HEK293 (cell line): ENCODE results near the gene SERPINB5.

Source experiments
- CTCF ChIA-PET: fragments of 350-600 bp; formaldehyde crosslinking; extraction: SDS; loops from one replicate; lab custom pipeline; 2021; ENCODE audit warnings: antibody characterized with exemption; lab: Yijun Ruan, JAX
- POLR2A ChIA-PET: fragments of 300-600 bp; formaldehyde crosslinking; extraction: SDS; loops from one replicate; lab custom pipeline; 2020; ENCODE audit warnings: antibody characterized with exemption, inconsistent platforms; lab: Yijun Ruan, JAX
- H3K27ac ChIP-seq: fragments of 200-500 bp; sonication (Bioruptor generic); 2 replicates; pipeline ENCODE4 v1.5.1; 2014; ENCODE audit warnings: low read depth, low read length, control low read depth, inconsistent platforms; ENCODE audit errors: extremely low read depth
- H3K36me3 ChIP-seq, 2 experiments: fragments of 200-500 bp in 1 of 2; sonication (Bioruptor generic) in 1 of 2; 1 replicate in 1 of 2; 2 replicates in 1 of 2; pipeline ENCODE4 v1.5.1; 2014 to 2017; ENCODE audit warnings: inconsistent platforms in 2 of 2, low read length in 2 of 2; ENCODE audit not compliant: control insufficient read depth in 2 of 2, insufficient read depth in 1 of 2
- H3K4me1 ChIP-seq: fragments of 200-500 bp; sonication (Bioruptor generic); 2 replicates; pipeline ENCODE4 v1.5.1; 2014; ENCODE audit warnings: mild to moderate bottlenecking, low read length, inconsistent platforms; ENCODE audit not compliant: control insufficient read depth, insufficient read depth
- H3K4me3 ChIP-seq: 2 replicates; pipeline ENCODE4 v1.5.1; 2011; ENCODE audit warnings: low read depth, mild to moderate bottlenecking, control low read depth, low read length, moderate library complexity
- H3K9me3 ChIP-seq: fragments of 200-500 bp; sonication (Bioruptor generic); 2 replicates; pipeline ENCODE4 v1.5.1; 2014; ENCODE audit warnings: low read depth, low read length, inconsistent platforms; ENCODE audit not compliant: control insufficient read depth, insufficient read depth
- HOXD13 ChIP-seq: sonication (generic); formaldehyde crosslinking; IDR thresholded peaks from 2 replicates; pipeline ENCODE4 v1.8.0; 2022; ENCODE audit warnings: missing genetic modification reagents, borderline replicate concordance
- SCRT1 ChIP-seq: fragments of 450-650 bp; formaldehyde crosslinking; IDR thresholded peaks from 2 replicates; pipeline ENCODE4 v1.5.1; 2016; ENCODE audit warnings: missing biosample characterization, missing genetic modification characterization, borderline replicate concordance
- SCRT2 ChIP-seq: fragments of 450-650 bp; formaldehyde crosslinking; IDR thresholded peaks from 2 replicates; pipeline ENCODE4 v1.5.1; 2016; ENCODE audit warnings: missing biosample characterization, missing genetic modification characterization
- SETDB1 ChIP-seq: IDR thresholded peaks from one replicate; pipeline ENCODE4 v1.6.1; 2017; ENCODE audit warnings: mild to moderate bottlenecking, low read length, moderate library complexity, mixed read lengths; ENCODE audit not compliant: insufficient read length
- ZNF19 ChIP-seq: fragments of 450-650 bp; formaldehyde crosslinking; IDR thresholded peaks from 2 replicates; pipeline ENCODE4; 2016; ENCODE audit warnings: missing biosample characterization, missing genetic modification characterization, low read depth
- ZNF48 ChIP-seq: fragments of 450-650 bp; formaldehyde crosslinking; IDR thresholded peaks from 2 replicates; pipeline ENCODE4 v1.5.1; 2016; ENCODE audit warnings: missing biosample characterization, missing genetic modification characterization
- ZNF654 ChIP-seq: fragments of 450-650 bp; formaldehyde crosslinking; IDR thresholded peaks from 2 replicates; pipeline ENCODE4 v1.5.1; 2016; ENCODE audit warnings: low read depth, missing biosample characterization, missing genetic modification characterization
- ZNF707 ChIP-seq: fragments of 450-650 bp; formaldehyde crosslinking; IDR thresholded peaks from 2 replicates; pipeline ENCODE4 v1.5.1; 2016; ENCODE audit warnings: missing biosample characterization, missing genetic modification characterization
- ZNF830 ChIP-seq: fragments of 450-650 bp; IDR thresholded peaks from 2 replicates; pipeline ENCODE4 v1.5.0; 2018; ENCODE audit warnings: missing biosample characterization, missing genetic modification characterization, low read depth, mild to moderate bottlenecking, moderate library complexity
- TF ChIP-seq, protein P1 (sequence below): fragments of 450-650 bp; formaldehyde crosslinking; IDR thresholded peaks from 2 replicates; pipeline ENCODE4 v1.5.1; 2016; ENCODE audit warnings: missing biosample characterization, missing genetic modification characterization
- TF ChIP-seq, protein P2 (sequence below): fragments of 450-650 bp; formaldehyde crosslinking; conservative IDR thresholded peaks from 2 replicates; pipeline ENCODE4 v1.5.1; 2016; ENCODE audit warnings: low read depth, missing biosample characterization, missing genetic modification characterization
- TF ChIP-seq, protein P3 (sequence below): fragments of 450-650 bp; formaldehyde crosslinking; IDR thresholded peaks from 2 replicates; pipeline ENCODE4 v1.5.1; 2016; ENCODE audit warnings: missing biosample characterization, missing genetic modification characterization
- TF ChIP-seq, protein P4 (sequence below): fragments of 450-650 bp; IDR thresholded peaks from 2 replicates; pipeline ENCODE4 v1.5.1; 2018; ENCODE audit warnings: missing biosample characterization, mild to moderate bottlenecking, missing genetic modification characterization

The SERPINB5 gene

DNA sequence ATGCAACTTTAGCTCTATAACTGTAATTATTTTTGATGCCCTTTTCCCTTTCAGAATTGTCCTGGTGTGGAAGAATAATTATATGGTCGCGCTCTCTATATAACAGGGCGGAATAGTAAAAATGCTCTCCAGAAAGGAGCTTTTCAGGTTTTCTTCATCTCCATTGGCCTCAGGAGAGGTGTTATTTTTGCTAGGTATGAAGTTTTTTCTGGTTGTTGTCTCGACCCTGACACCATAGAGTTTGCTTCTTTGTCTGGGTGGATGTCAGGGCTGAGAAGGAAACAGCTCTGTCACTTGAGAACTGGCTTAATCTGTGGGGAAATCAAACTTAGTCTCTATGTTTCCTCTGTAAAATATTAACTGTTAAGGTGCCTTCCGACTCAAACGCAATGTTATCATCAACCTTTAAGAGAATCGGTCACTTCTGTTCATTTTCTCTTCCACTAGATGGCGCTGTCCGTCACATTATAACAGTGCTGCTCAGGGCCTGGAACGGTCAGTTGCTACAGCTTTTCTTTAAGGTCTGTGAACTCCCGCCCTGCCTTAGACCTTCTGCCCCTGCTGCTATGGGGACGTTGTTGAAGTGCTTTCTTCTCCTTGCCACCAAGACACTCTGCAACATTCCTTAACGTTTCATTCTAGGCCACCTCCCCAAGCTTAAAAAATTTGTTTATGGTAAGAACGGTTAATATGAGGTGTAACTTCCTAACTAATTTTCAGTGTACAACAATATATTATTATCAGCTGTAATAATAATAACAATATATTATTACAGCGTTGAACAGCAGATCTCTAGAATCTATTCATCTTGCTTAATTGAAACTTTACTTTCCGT, 41.6 kb downstream of the SERPINB5 start:
- TF ChIP-seq, protein P1, sequence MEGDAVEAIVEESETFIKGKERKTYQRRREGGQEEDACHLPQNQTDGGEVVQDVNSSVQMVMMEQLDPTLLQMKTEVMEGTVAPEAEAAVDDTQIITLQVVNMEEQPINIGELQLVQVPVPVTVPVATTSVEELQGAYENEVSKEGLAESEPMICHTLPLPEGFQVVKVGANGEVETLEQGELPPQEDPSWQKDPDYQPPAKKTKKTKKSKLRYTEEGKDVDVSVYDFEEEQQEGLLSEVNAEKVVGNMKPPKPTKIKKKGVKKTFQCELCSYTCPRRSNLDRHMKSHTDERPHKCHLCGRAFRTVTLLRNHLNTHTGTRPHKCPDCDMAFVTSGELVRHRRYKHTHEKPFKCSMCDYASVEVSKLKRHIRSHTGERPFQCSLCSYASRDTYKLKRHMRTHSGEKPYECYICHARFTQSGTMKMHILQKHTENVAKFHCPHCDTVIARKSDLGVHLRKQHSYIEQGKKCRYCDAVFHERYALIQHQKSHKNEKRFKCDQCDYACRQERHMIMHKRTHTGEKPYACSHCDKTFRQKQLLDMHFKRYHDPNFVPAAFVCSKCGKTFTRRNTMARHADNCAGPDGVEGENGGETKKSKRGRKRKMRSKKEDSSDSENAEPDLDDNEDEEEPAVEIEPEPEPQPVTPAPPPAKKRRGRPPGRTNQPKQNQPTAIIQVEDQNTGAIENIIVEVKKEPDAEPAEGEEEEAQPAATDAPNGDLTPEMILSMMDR (tag by site-specific recombination): peak; percentile 81
- TF ChIP-seq ZNF654 (peak; percentile 88), HOXD13 (no peak), ZNF19 (tag by site-specific recombination) (no peak)
- Histone ChIP-seq H3K4me1 (peaks cover 3% of the 10 kb centered on the region; the same call in 1 of the 2 replicates), H3K27ac (no peak overlapping the region), H3K4me3 (no peak overlapping the region), H3K36me3 (no peaks in the 10 kb centered on the region), H3K9me3 (no peaks in the 10 kb centered on the region)
- POLR2A ChIA-PET: no interaction called here
- CTCF ChIA-PET: interaction anchor here (0.6 to 12.9 kb wide), 72 partner anchors 9 to 756 kb away, joined by 3 to 338 read pairs (median 4); partner anchors contain the start of gene SERPINB12

DNA sequence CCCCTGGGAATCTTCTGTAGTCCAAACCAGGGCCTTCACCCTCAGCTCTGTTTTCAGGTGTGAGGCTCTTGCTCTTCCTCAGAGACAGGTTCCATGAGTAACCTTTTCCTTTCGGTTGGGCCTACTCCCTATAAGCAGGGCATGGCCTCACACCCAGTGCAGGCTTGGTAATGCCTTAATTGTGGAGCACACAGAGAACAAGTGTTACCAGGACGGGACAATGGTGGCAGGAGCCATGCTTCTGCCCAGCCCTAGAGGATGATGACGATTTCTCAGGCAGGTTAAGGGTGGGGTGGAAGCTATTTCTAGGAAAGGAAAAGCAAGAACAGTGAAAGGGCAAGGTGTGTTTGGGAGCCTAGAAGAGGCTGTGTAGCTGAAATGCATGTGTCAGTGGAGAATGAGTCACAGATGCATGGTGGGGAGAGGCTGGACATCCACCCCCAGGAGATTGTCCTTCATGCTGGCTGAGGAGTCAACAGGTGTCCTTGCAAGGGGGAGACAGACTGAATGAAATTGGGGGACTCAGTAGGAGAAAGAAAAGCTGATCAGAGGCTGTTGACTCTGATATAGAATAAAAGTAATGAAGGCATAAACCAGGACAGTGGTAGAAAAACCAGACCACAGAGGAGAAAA, 43.4 kb downstream of the SERPINB5 start:
- Histone ChIP-seq H3K4me1 (no peaks in the 10 kb centered on the region), H3K9me3 (no peaks in the 10 kb centered on the region), H3K4me3 (no peak overlapping the region), H3K27ac (no peak overlapping the region), H3K36me3 (no peaks in the 10 kb centered on the region)
- peak; percentile 24; the same call in 1 of the 2 replicates for TF ChIP-seq SCRT1 (tag by site-specific recombination)
- peak; percentile 59 for TF ChIP-seq SCRT2 (tag by site-specific recombination)
- no peak for TF ChIP-seq ZNF830 (tag by site-specific recombination)
- TF ChIP-seq ZNF654: no peak
- CTCF ChIA-PET: interaction anchor here (0.5 to 12.9 kb wide), 11 partner anchors 9 to 549 kb away, joined by 3 to 338 read pairs (median 6); no protein-coding TSS in a partner anchor
- POLR2A ChIA-PET: no interaction called here

DNA sequence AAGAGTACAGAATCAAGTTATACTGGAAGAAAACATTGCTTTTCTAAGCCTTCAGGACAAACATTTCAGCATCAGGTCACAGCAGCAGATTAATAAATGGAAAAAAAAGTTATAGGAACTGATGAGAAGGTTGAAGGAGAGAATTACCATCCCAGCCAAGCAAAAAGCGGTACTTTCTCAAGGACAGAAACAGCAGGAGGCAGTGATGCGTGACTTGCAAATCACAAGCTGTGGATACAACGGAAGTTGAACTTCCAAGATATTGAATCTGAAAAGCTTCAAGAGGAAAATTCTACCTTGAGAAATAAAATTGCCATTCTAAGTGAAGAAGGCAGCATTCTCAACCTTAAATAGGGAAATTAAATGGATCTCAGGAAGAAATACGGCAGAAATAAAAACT, 46.9 kb downstream of the SERPINB5 start:
- ChIA-PET POLR2A (no interaction called here), CTCF (interaction anchor here (0.6 to 5.4 kb wide), 4 partner anchors 13 to 55 kb away, joined by 3 to 30 read pairs (median 3); no protein-coding TSS in a partner anchor)
- no peaks in the 10 kb centered on the region for H3K4me1 ChIP-seq

DNA sequence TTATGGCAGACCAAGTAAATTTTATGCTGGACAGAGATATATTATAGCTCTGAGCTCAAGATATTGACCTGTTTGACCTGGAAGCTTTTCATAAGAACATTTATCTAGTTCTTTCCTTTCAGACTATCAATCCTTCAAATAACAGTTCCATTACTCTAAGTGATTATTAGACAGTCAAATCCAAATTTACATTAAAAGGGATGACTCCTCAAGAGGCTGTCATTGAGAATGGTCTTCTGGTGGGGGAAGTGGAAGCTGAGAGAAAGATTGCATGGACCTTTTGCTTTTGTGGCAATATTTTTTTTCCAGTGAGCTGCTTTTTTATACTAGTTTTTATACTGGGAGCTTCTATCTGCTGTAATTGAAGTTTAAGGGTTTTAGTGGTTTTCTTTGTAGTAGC, 50.5 kb downstream of the SERPINB5 start:
- ChIA-PET CTCF (interaction anchor here (3.0 to 5.4 kb wide), 2 partner anchors 9 to 16 kb away, joined by 16 to 30 read pairs; no protein-coding TSS in a partner anchor), POLR2A (no interaction called here)
- H3K4me3 ChIP-seq: no peak overlapping the region
- TF ChIP-seq, protein P2, sequence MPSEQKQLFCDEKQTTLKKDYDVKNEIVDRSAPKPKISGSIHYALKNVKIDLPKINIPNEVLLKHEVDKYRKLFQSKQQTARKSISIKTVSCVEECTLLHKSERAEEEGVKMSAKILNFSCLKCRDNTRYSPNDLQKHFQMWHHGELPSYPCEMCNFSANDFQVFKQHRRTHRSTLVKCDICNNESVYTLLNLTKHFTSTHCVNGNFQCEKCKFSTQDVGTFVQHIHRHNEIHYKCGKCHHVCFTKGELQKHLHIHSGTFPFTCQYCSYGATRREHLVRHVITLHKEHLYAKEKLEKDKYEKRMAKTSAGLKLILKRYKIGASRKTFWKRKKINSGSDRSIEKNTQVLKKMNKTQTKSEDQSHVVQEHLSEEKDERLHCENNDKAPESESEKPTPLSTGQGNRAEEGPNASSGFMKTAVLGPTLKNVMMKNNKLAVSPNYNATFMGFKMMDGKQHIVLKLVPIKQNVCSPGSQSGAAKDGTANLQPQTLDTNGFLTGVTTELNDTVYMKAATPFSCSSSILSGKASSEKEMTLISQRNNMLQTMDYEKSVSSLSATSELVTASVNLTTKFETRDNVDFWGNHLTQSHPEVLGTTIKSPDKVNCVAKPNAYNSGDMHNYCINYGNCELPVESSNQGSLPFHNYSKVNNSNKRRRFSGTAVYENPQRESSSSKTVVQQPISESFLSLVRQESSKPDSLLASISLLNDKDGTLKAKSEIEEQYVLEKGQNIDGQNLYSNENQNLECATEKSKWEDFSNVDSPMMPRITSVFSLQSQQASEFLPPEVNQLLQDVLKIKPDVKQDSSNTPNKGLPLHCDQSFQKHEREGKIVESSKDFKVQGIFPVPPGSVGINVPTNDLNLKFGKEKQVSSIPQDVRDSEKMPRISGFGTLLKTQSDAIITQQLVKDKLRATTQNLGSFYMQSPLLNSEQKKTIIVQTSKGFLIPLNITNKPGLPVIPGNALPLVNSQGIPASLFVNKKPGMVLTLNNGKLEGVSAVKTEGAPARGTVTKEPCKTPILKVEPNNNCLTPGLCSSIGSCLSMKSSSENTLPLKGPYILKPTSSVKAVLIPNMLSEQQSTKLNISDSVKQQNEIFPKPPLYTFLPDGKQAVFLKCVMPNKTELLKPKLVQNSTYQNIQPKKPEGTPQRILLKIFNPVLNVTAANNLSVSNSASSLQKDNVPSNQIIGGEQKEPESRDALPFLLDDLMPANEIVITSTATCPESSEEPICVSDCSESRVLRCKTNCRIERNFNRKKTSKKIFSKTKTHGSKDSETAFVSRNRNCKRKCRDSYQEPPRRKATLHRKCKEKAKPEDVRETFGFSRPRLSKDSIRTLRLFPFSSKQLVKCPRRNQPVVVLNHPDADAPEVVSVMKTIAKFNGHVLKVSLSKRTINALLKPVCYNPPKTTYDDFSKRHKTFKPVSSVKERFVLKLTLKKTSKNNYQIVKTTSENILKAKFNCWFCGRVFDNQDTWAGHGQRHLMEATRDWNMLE: no peak
- no peak for TF ChIP-seq ZNF707 (tag by site-specific recombination)
- no peak for TF ChIP-seq ZNF48 (tag by site-specific recombination)
- TF ChIP-seq, protein P3, sequence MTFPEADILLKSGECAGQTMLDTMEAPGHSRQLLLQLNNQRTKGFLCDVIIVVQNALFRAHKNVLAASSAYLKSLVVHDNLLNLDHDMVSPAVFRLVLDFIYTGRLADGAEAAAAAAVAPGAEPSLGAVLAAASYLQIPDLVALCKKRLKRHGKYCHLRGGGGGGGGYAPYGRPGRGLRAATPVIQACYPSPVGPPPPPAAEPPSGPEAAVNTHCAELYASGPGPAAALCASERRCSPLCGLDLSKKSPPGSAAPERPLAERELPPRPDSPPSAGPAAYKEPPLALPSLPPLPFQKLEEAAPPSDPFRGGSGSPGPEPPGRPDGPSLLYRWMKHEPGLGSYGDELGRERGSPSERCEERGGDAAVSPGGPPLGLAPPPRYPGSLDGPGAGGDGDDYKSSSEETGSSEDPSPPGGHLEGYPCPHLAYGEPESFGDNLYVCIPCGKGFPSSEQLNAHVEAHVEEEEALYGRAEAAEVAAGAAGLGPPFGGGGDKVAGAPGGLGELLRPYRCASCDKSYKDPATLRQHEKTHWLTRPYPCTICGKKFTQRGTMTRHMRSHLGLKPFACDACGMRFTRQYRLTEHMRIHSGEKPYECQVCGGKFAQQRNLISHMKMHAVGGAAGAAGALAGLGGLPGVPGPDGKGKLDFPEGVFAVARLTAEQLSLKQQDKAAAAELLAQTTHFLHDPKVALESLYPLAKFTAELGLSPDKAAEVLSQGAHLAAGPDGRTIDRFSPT (tag by site-specific recombination): no peak

More for the DNA sequence above, 46.9 kb downstream of the SERPINB5 start:
- Histone ChIP-seq H3K27ac (no peak overlapping the region), H3K4me3 (no peak overlapping the region), H3K36me3 (no peaks in the 10 kb centered on the region), H3K9me3 (no peaks in the 10 kb centered on the region)
- TF ChIP-seq, protein P4, sequence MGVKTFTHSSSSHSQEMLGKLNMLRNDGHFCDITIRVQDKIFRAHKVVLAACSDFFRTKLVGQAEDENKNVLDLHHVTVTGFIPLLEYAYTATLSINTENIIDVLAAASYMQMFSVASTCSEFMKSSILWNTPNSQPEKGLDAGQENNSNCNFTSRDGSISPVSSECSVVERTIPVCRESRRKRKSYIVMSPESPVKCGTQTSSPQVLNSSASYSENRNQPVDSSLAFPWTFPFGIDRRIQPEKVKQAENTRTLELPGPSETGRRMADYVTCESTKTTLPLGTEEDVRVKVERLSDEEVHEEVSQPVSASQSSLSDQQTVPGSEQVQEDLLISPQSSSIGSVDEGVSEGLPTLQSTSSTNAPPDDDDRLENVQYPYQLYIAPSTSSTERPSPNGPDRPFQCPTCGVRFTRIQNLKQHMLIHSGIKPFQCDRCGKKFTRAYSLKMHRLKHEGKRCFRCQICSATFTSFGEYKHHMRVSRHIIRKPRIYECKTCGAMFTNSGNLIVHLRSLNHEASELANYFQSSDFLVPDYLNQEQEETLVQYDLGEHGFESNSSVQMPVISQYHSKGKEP: 0 out of 2 replicates have a peak, but pooled peaks have one; percentile 40
- TF ChIP-seq SETDB1: no peak

More for the DNA sequence above, 50.5 kb downstream of the SERPINB5 start:
- Histone ChIP-seq H3K4me1 (no peaks in the 10 kb centered on the region), H3K36me3 (no peaks in the 10 kb centered on the region), H3K27ac (no peak overlapping the region), H3K9me3 (no peaks in the 10 kb centered on the region)
